HL-60/S4 treated with retinoic acid at 250 ng/mL for 4 days and 3 days (cell line): ENCODE data around the gene ANXA9.

Experiments
- in situ Hi-C: fragments of 300-500 bp; cut with MboI; formaldehyde crosslinking; loops from 2 replicates; pipeline ENCODE4 v1.7.0; 2022; ENCODE audit warnings: low sequenced_read_pairs

Gene ANXA9

GRCh38 chr1:151003180-151003579, 21.1 kb downstream of the ANXA9 start:
- in situ Hi-C loops, result no loop called here

- in situ Hi-C loops, result no loop called here
Observed at GRCh38 chr1:151005729-151006319, 23.7 kb downstream of the ANXA9 start.

GRCh38 chr1:151006327-151007052, 24.4 kb downstream of the ANXA9 start, which contains the start of gene MINDY1:
Gene MINDY1, minus strand, starts transcription at chr1:151006902. Its CDS starts 4,285 bp downstream, at chr1:151002617.
- in situ Hi-C loops, result no loop called here

GRCh38 chr1:151007853-151008243, 25.8 kb downstream of the ANXA9 start:
- in situ Hi-C loops, result no loop called here

- in situ Hi-C loops, result no loop called here
Observed at GRCh38 chr1:151008244-151009205, 26.4 kb downstream of the ANXA9 start, which contains the start of gene PRUNE1. Gene PRUNE1, plus strand, starts transcription at chr1:151008449. Its CDS starts 184 bp downstream, at chr1:151008633.

GRCh38 chr1:151009206-151009587, 27.1 kb downstream of the ANXA9 start:
- in situ Hi-C loops, result no loop called here

GRCh38 chr1:151009674-151010345, 27.7 kb downstream of the ANXA9 start:
- in situ Hi-C loops, result no loop called here

GRCh38 chr1:151010346-151010726, 28.2 kb downstream of the ANXA9 start:
- in situ Hi-C loops, result no loop called here

GRCh38 chr1:151011154-151011850, 29.2 kb downstream of the ANXA9 start:
- in situ Hi-C loops, result no loop called here

- in situ Hi-C loops, result no loop called here
Observed at GRCh38 chr1:151012684-151013471, 30.8 kb downstream of the ANXA9 start.

- in situ Hi-C loops, result no loop called here
Observed at GRCh38 chr1:151013518-151013917, 31.4 kb downstream of the ANXA9 start.

GRCh38 chr1:151024540-151025146, 42.6 kb downstream of the ANXA9 start:
- in situ Hi-C loops, result no loop called here

GRCh38 chr1:151026460-151026859, 44.4 kb downstream of the ANXA9 start:
- in situ Hi-C loops, result no loop called here

GRCh38 chr1:151032164-151032563, 50.1 kb downstream of the ANXA9 start:
- in situ Hi-C loops, result no loop called here

- in situ Hi-C loops, result no loop called here
Observed at GRCh38 chr1:151035167-151035566, 53.1 kb downstream of the ANXA9 start.

- in situ Hi-C loops, result no loop called here
Observed at GRCh38 chr1:151036356-151036755, 54.3 kb downstream of the ANXA9 start, which contains the start of gene BNIPL. Gene BNIPL, plus strand, starts transcription at chr1:151036586. Its CDS starts 140 bp downstream, at chr1:151036726.

- in situ Hi-C loops, result no loop called here
Observed at GRCh38 chr1:151037032-151037431, 54.9 kb downstream of the ANXA9 start.

GRCh38 chr1:151039521-151039920, 57.4 kb downstream of the ANXA9 start:
- in situ Hi-C loops, result no loop called here

GRCh38 chr1:151043163-151043562, 61.1 kb downstream of the ANXA9 start:
- in situ Hi-C loops, result no loop called here
